H9 (cell line): Measurements from ENCODE around the gene TARP.

Source experiments
- DNase-seq: peaks from one replicate; pipeline ENCODE4 v3.0.0-alpha.2; 2017
- H2AFZ ChIP-seq: one replicate; pipeline ENCODE4 v1.6.1; 2013; ENCODE audit warnings: mild to moderate bottlenecking, low read length, control low read depth, moderate library complexity
- H2AK5ac ChIP-seq: 2 replicates; pipeline ENCODE4 v1.6.1; 2013; ENCODE audit warnings: low read length, control low read depth, mixed read lengths; ENCODE audit not compliant: insufficient read length
- H2BK120ac ChIP-seq: one replicate; pipeline ENCODE4 v1.6.1; 2013; ENCODE audit warnings: low read depth, mild to moderate bottlenecking, low read length, control low read depth, inconsistent platforms; ENCODE audit not compliant: poor library complexity, severe bottlenecking
- H2BK12ac ChIP-seq: 2 replicates; pipeline ENCODE4 v1.6.1; 2013; ENCODE audit warnings: low read length, control low read depth, mixed read lengths, low read depth; ENCODE audit not compliant: insufficient read length
- H2BK15ac ChIP-seq: 2 replicates; pipeline ENCODE4 v1.6.1; 2013; ENCODE audit warnings: low read depth, low read length, control low read depth
- H2BK20ac ChIP-seq: one replicate; pipeline ENCODE4 v1.6.1; 2013; ENCODE audit warnings: low read depth, mild to moderate bottlenecking, low read length, control low read depth, inconsistent platforms; ENCODE audit not compliant: poor library complexity, severe bottlenecking
- H2BK5ac ChIP-seq: 2 replicates; pipeline ENCODE4 v1.6.1; 2013; ENCODE audit warnings: low read length, control low read depth, mixed read lengths; ENCODE audit not compliant: insufficient read length
- H3K14ac ChIP-seq: 2 replicates; pipeline ENCODE4 v1.6.1; 2013; ENCODE audit warnings: low read length, control low read depth; ENCODE audit not compliant: insufficient read depth
- H3K18ac ChIP-seq: 2 replicates; pipeline ENCODE4 v1.6.1; 2013; ENCODE audit warnings: low read depth, mild to moderate bottlenecking, mixed read lengths, low read length, control low read depth; ENCODE audit not compliant: insufficient read length
- H3K23ac ChIP-seq: 2 replicates; pipeline ENCODE4 v1.6.1; 2013; ENCODE audit warnings: low read length, control low read depth, mixed read lengths, low read depth; ENCODE audit not compliant: insufficient read length
- H3K23me2 ChIP-seq: 2 replicates; pipeline ENCODE4 v1.6.1; 2013; ENCODE audit warnings: low read depth, mild to moderate bottlenecking, mixed read lengths, low read length, control low read depth; ENCODE audit not compliant: insufficient read length, poor library complexity, severe bottlenecking
- H3K27ac ChIP-seq: 2 replicates; pipeline ENCODE4 v1.5.1; 2013; ENCODE audit warnings: low read length, control low read depth, mixed read lengths, low read depth; ENCODE audit not compliant: insufficient read length
- H3K27me3 ChIP-seq: 2 replicates; pipeline ENCODE4 v1.6.1; 2013; ENCODE audit warnings: low read length, control low read depth, inconsistent platforms; ENCODE audit not compliant: insufficient read depth
- H3K4ac ChIP-seq: 2 replicates; pipeline ENCODE4 v1.6.1; 2013; ENCODE audit warnings: low read depth, mild to moderate bottlenecking, control low read depth, inconsistent platforms, low read length, moderate library complexity
- H3K4me1 ChIP-seq: 2 replicates; pipeline ENCODE4 v1.6.1; 2013; ENCODE audit warnings: low read length, control low read depth, inconsistent platforms; ENCODE audit not compliant: insufficient read depth
- H3K4me2 ChIP-seq: 2 replicates; pipeline ENCODE4 v1.6.1; 2013; ENCODE audit warnings: low read length, control low read depth, mixed read lengths; ENCODE audit not compliant: insufficient read length, insufficient read depth
- H3K56ac ChIP-seq: 2 replicates; pipeline ENCODE4 v1.6.1; 2013; ENCODE audit warnings: low read depth, mild to moderate bottlenecking, mixed read lengths, low read length, control low read depth; ENCODE audit not compliant: insufficient read length
- H3K79me1 ChIP-seq: 2 replicates; pipeline ENCODE4 v1.6.1; 2013; ENCODE audit warnings: low read depth, mild to moderate bottlenecking, moderate library complexity, low read length, control low read depth, inconsistent platforms; ENCODE audit not compliant: insufficient read depth, poor library complexity, severe bottlenecking
- H3K79me2 ChIP-seq: 2 replicates; pipeline ENCODE4 v1.6.1; 2013; ENCODE audit warnings: low read length, control low read depth, inconsistent platforms; ENCODE audit not compliant: insufficient read depth
- H3K9ac ChIP-seq: 2 replicates; pipeline ENCODE4 v1.6.1; 2013; ENCODE audit warnings: low read length, control low read depth, mixed read lengths; ENCODE audit not compliant: insufficient read length; ENCODE audit errors: extremely low read depth
- H3K9me3 ChIP-seq: one replicate; pipeline ENCODE4 v1.6.1; 2013; ENCODE audit warnings: low read depth, low read length, inconsistent platforms; ENCODE audit not compliant: control insufficient read depth
- H3T11ph ChIP-seq: one replicate; pipeline ENCODE4 v1.6.1; 2013; ENCODE audit warnings: mild to moderate bottlenecking, low read length, control low read depth, inconsistent platforms
- H4K20me1 ChIP-seq: one replicate; pipeline ENCODE4 v1.6.1; 2013; ENCODE audit not compliant: control insufficient read depth, insufficient read length, insufficient read depth
- H4K5ac ChIP-seq: 2 replicates; pipeline ENCODE4 v1.6.1; 2013; ENCODE audit warnings: low read depth, mild to moderate bottlenecking, mixed read lengths, low read length, control low read depth; ENCODE audit not compliant: insufficient read length
- H4K8ac ChIP-seq: replicated peaks from 2 replicates; pipeline ENCODE4 v1.6.1; 2013; ENCODE audit warnings: low read length, control low read depth, mixed read lengths, low read depth; ENCODE audit not compliant: insufficient read length
- H4K91ac ChIP-seq: 2 replicates; pipeline ENCODE4 v1.6.1; 2013; ENCODE audit warnings: low read depth, mild to moderate bottlenecking, moderate library complexity, mixed read lengths, low read length, control low read depth; ENCODE audit not compliant: insufficient read length
- H3K27ac Mint-ChIP-seq, 3 experiments: 2 replicates in 2 of 3; 3 replicates in 1 of 3; pipeline ENCODE4 v1.8.0; 2020 to 2021; ENCODE audit warnings: mixed read lengths in 3 of 3, mild to moderate bottlenecking in 1 of 3, moderate library complexity in 1 of 3
- H3K27me3 Mint-ChIP-seq: 2 replicates; pipeline ENCODE4 v1.8.0; 2021; ENCODE audit warnings: low read depth, mild to moderate bottlenecking, moderate library complexity, mixed read lengths
- H3K36me3 Mint-ChIP-seq, 3 experiments: 2 replicates in 2 of 3; 3 replicates in 1 of 3; pipeline ENCODE4 v1.8.0; 2020 to 2021; ENCODE audit warnings: low read depth in 3 of 3, mixed read lengths in 3 of 3; ENCODE audit not compliant: insufficient read depth in 1 of 3
- H3K4me1 Mint-ChIP-seq, 2 experiments: 2 replicates each; pipeline ENCODE4 v1.8.0; 2020; ENCODE audit warnings: mixed read lengths in 2 of 2
- H3K4me3 Mint-ChIP-seq, 2 experiments: 2 replicates in 1 of 2; 3 replicates in 1 of 2; pipeline ENCODE4 v1.8.0; 2020 to 2021; ENCODE audit warnings: mild to moderate bottlenecking in 2 of 2, mixed read lengths in 2 of 2, moderate library complexity in 1 of 2
- H3K9me3 Mint-ChIP-seq, 2 experiments: 2 replicates in 1 of 2; 3 replicates in 1 of 2; pipeline ENCODE4 v1.8.0; 2020; ENCODE audit warnings: mild to moderate bottlenecking in 2 of 2, mixed read lengths in 2 of 2, moderate library complexity in 1 of 2
- CTCF ChIP-seq: fragments of 200-600 bp; sonication (generic); conservative IDR thresholded peaks from 3 replicates; pipeline ENCODE4 v1.8.0; 2021; ENCODE audit warnings: antibody characterized with exemption, mild to moderate bottlenecking
- WGBS: extraction: QIAGEN DNeasy Blood & Tissue Kit; methylation state at CpG from one replicate; pipeline ENCODE4 v1.1.7; 2013; ENCODE audit warnings: missing lambda C conversion rate, low lambda C conversion rate, mixed read lengths; ENCODE audit not compliant: insufficient read length; ENCODE audit errors: extremely low coverage; 5-methylcytosine and 5-hydroxymethylcytosine counted together

Gene TARP

DNA sequence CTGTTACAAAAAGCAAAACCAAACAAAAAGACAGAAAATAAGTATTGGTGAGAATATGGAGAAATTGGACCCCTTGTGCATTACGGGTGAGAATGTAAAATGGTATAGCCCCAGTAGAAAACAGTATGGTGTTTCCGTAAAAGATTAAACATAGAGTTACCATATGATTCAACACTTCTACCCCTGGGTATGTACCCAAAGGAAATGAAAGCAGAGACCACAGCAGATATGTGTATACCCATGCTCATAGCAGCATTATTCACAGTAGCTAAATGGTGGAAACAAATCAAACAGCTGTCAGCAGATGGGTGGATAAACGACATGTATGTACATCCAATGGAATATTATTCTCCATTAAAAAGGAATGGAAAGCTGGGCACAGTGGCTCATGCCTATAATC, 53.0 kb downstream of the TARP start:
- Histone ChIP-seq H4K5ac (no peak overlapping the region), H3K4me1 (no peaks in the 10 kb centered on the region), H3K23me2 (no peaks in the 10 kb centered on the region), H2BK120ac (no peak overlapping the region), H3K4me2 (no peak overlapping the region), H3K56ac (no peak overlapping the region), H4K91ac (no peak overlapping the region), H2AK5ac (no peak overlapping the region), H2BK12ac (no peak overlapping the region), H3K14ac (no peak overlapping the region), H3K18ac (no peak overlapping the region), H4K8ac (no peak overlapping the region), H3K4ac (no peak overlapping the region), H2BK5ac (no peak overlapping the region), H3K9ac (no peak overlapping the region), H3T11ph (no peak overlapping the region), H3K79me2 (no peaks in the 10 kb centered on the region), H3K27me3 (no peaks in the 10 kb centered on the region), H2BK20ac (no peak overlapping the region), H4K20me1 (no peaks in the 10 kb centered on the region), H2AFZ (no peak overlapping the region), H3K23ac (no peak overlapping the region), H3K27ac (no peak overlapping the region), H3K79me1 (no peaks in the 10 kb centered on the region), H3K9me3 (no peaks in the 10 kb centered on the region), H2BK15ac (no peak overlapping the region)
- peaks cover 2 to 5% of the 10 kb centered on the region in 2 experiments; a peak in 2 of 4 replicates for H3K4me1 Mint-ChIP-seq
- no CpG with 5 or more reads among the region's 3 CpGs for WGBS
- H3K27ac Mint-ChIP-seq, result no peak overlapping the region
- no peak overlapping the region for H3K4me3 Mint-ChIP-seq
- H3K27me3 Mint-ChIP-seq, result no peaks in the 10 kb centered on the region
- H3K36me3 Mint-ChIP-seq, result peaks cover 9 to 42% (median 42%) of the 10 kb centered on the region in 3 experiments; a peak in 6 of 7 replicates
- no peak for DNase-seq
- no peaks in the 10 kb centered on the region for H3K9me3 Mint-ChIP-seq
- no peak for TF ChIP-seq CTCF
